ENCODE measurements around the gene KRTAP10-6. TPM values are rescaled to one million over a fixed set of nuclear protein-coding genes. Genes with fewer than 3 reads are reported as not detected.

KRTAP10-6 gene
- total and polyA plus RNA-seq, 2 experiments from 2014 or later = not detected

- H3K4me3 ChIP-seq = no peak overlapping the region
- H3K9me2 ChIP-seq (ENCODE audit: insufficient read depth) = no peaks in the 10 kb centered on the region
- in situ Hi-C loops (cut with MboI) = no loop called here
- H4K20me1 ChIP-seq (ENCODE audit: insufficient read depth) = no peaks in the 10 kb centered on the region
- H2AFZ ChIP-seq = no peak overlapping the region
- no peak overlapping the region for H3K9ac ChIP-seq
- TF ChIP-seq EZH2 (IDR thresholded peaks at IDR 0.05; ENCODE audit: insufficient read depth, poor library complexity, severe bottlenecking) (no peak), EZH2phosphoT487 (IDR thresholded peaks at IDR 0.05; ENCODE audit: insufficient read depth, low read depth) (no peak)
- no peak for DNase-seq
- H3K27me3 ChIP-seq (replicated peaks; ENCODE audit: insufficient read depth) = peaks cover 4% of the 10 kb centered on the region; the same call in 1 of the 2 replicates
- WGBS, 2 experiments (ENCODE audit: low coverage in 1 of 2, low lambda C conversion rate in 2 of 2, missing lambda C conversion rate in 2 of 2) = 11 to 16% methylated on average over 1 of the region's 1 CpG
- no peaks in the 10 kb centered on the region for H3K4me1 ChIP-seq (ENCODE audit: insufficient read depth)
- H3K36me3 ChIP-seq (ENCODE audit: low read depth) = no peaks in the 10 kb centered on the region
- H3K27ac ChIP-seq = no peak overlapping the region
- no peaks in the 10 kb centered on the region for H3K9me3 ChIP-seq (ENCODE audit: low read depth)
- H3K4me2 ChIP-seq (ENCODE audit: unreplicated experiment) = no peak overlapping the region
- H3F3A ChIP-seq (ENCODE audit: insufficient read depth) = no peaks in the 10 kb centered on the region
- no peaks in the 10 kb centered on the region for H3K79me2 ChIP-seq (ENCODE audit: insufficient read depth)
These were observed 49.6 kb downstream of the KRTAP10-6 start for GRCh38 chr21:44542716-44543115.

Other genes starting within 250 kb of the KRTAP10-6 start
- gene TRPM2, start 238.9 kb downstream of the KRTAP10-6 start, total RNA-seq (2014; rRNA removed; shearing (Covaris generic)) = 0.13 and 0.22 TPM in 2 replicates
- not detected in 2 replicates for gene TRPM2, start 238.9 kb downstream of the KRTAP10-6 start, polyA plus RNA-seq (2016; fragmentation: Nextera tagmentation; extraction: Ambion mirVana)
- 0.32 and 0.38 TPM in 2 replicates for gene LRRC3, start 137.0 kb downstream of the KRTAP10-6 start, total RNA-seq (2014; rRNA removed; shearing (Covaris generic))
- gene LRRC3, start 137.0 kb downstream of the KRTAP10-6 start, polyA plus RNA-seq (2016; fragmentation: Nextera tagmentation; extraction: Ambion mirVana) = 0.28 and 0.29 TPM in 2 replicates
- gene KRTAP10-1, start 52.3 kb downstream of the KRTAP10-6 start, total RNA-seq (2014; rRNA removed; shearing (Covaris generic)) = not detected in 2 replicates
- gene KRTAP10-1, start 52.3 kb downstream of the KRTAP10-6 start, polyA plus RNA-seq (2016; fragmentation: Nextera tagmentation; extraction: Ambion mirVana) = not detected in 2 replicates
- not detected in 2 replicates for gene KRTAP10-2, start 41.0 kb downstream of the KRTAP10-6 start, total RNA-seq (2014; rRNA removed; shearing (Covaris generic))
- not detected in 2 replicates for gene KRTAP10-2, start 41.0 kb downstream of the KRTAP10-6 start, polyA plus RNA-seq (2016; fragmentation: Nextera tagmentation; extraction: Ambion mirVana)
- gene KRTAP10-3, start 33.7 kb downstream of the KRTAP10-6 start, total RNA-seq (2014; rRNA removed; shearing (Covaris generic)) = not detected in 2 replicates
- not detected in 2 replicates for gene KRTAP10-3, start 33.7 kb downstream of the KRTAP10-6 start, polyA plus RNA-seq (2016; fragmentation: Nextera tagmentation; extraction: Ambion mirVana)
- gene KRTAP10-4, start 18.8 kb downstream of the KRTAP10-6 start, total RNA-seq (2014; rRNA removed; shearing (Covaris generic)) = not detected in 2 replicates
- gene KRTAP10-4, start 18.8 kb downstream of the KRTAP10-6 start, polyA plus RNA-seq (2016; fragmentation: Nextera tagmentation; extraction: Ambion mirVana) = not detected in 2 replicates
- not detected in 2 replicates for gene KRTAP10-5, start 11.9 kb downstream of the KRTAP10-6 start, total RNA-seq (2014; rRNA removed; shearing (Covaris generic))
- not detected in 2 replicates for gene KRTAP10-5, start 11.9 kb downstream of the KRTAP10-6 start, polyA plus RNA-seq (2016; fragmentation: Nextera tagmentation; extraction: Ambion mirVana)
- not detected in 2 replicates for gene KRTAP10-7, start 8.1 kb upstream of the KRTAP10-6 start, total RNA-seq (2014; rRNA removed; shearing (Covaris generic))
- not detected in 2 replicates for gene KRTAP10-7, start 8.1 kb upstream of the KRTAP10-6 start, polyA plus RNA-seq (2016; fragmentation: Nextera tagmentation; extraction: Ambion mirVana)
- not detected in 2 replicates for gene KRTAP10-8, start 19.6 kb upstream of the KRTAP10-6 start, total RNA-seq (2014; rRNA removed; shearing (Covaris generic))
- not detected in 2 replicates for gene KRTAP10-8, start 19.6 kb upstream of the KRTAP10-6 start, polyA plus RNA-seq (2016; fragmentation: Nextera tagmentation; extraction: Ambion mirVana)
- gene KRTAP10-9, start 34.6 kb upstream of the KRTAP10-6 start, total RNA-seq (2014; rRNA removed; shearing (Covaris generic)) = not detected in 2 replicates
- gene KRTAP10-9, start 34.6 kb upstream of the KRTAP10-6 start, polyA plus RNA-seq (2016; fragmentation: Nextera tagmentation; extraction: Ambion mirVana) = not detected in 2 replicates
- gene KRTAP10-10, start 44.9 kb upstream of the KRTAP10-6 start, total RNA-seq (2014; rRNA removed; shearing (Covaris generic)) = not detected in 2 replicates
- not detected in 2 replicates for gene KRTAP10-10, start 44.9 kb upstream of the KRTAP10-6 start, polyA plus RNA-seq (2016; fragmentation: Nextera tagmentation; extraction: Ambion mirVana)
- not detected in 2 replicates for gene KRTAP10-11, start 53.9 kb upstream of the KRTAP10-6 start, total RNA-seq (2014; rRNA removed; shearing (Covaris generic))
- not detected in 2 replicates for gene KRTAP10-11, start 53.9 kb upstream of the KRTAP10-6 start, polyA plus RNA-seq (2016; fragmentation: Nextera tagmentation; extraction: Ambion mirVana)
- not detected in 2 replicates for gene KRTAP12-4, start 62.2 kb upstream of the KRTAP10-6 start, total RNA-seq (2014; rRNA removed; shearing (Covaris generic))
- not detected in 2 replicates for gene KRTAP12-4, start 62.2 kb upstream of the KRTAP10-6 start, polyA plus RNA-seq (2016; fragmentation: Nextera tagmentation; extraction: Ambion mirVana)
- gene KRTAP12-3, start 65.4 kb upstream of the KRTAP10-6 start, total RNA-seq (2014; rRNA removed; shearing (Covaris generic)) = not detected in 2 replicates
- gene KRTAP12-3, start 65.4 kb upstream of the KRTAP10-6 start, polyA plus RNA-seq (2016; fragmentation: Nextera tagmentation; extraction: Ambion mirVana) = not detected in 2 replicates
- gene KRTAP12-2, start 74.4 kb upstream of the KRTAP10-6 start, total RNA-seq (2014; rRNA removed; shearing (Covaris generic)) = not detected in 2 replicates
- not detected in 2 replicates for gene KRTAP12-2, start 74.4 kb upstream of the KRTAP10-6 start, polyA plus RNA-seq (2016; fragmentation: Nextera tagmentation; extraction: Ambion mirVana)
- not detected in 2 replicates for gene KRTAP12-1, start 89.7 kb upstream of the KRTAP10-6 start, total RNA-seq (2014; rRNA removed; shearing (Covaris generic))
- gene KRTAP12-1, start 89.7 kb upstream of the KRTAP10-6 start, polyA plus RNA-seq (2016; fragmentation: Nextera tagmentation; extraction: Ambion mirVana) = not detected in 2 replicates
- not detected in 2 replicates for gene KRTAP10-12, start 104.7 kb upstream of the KRTAP10-6 start, total RNA-seq (2014; rRNA removed; shearing (Covaris generic))
- gene KRTAP10-12, start 104.7 kb upstream of the KRTAP10-6 start, polyA plus RNA-seq (2016; fragmentation: Nextera tagmentation; extraction: Ambion mirVana) = not detected in 2 replicates
- not detected in 2 replicates for gene TSPEAR, start 119.1 kb upstream of the KRTAP10-6 start, total RNA-seq (2014; rRNA removed; shearing (Covaris generic))
- not detected in 2 replicates for gene TSPEAR, start 119.1 kb upstream of the KRTAP10-6 start, polyA plus RNA-seq (2016; fragmentation: Nextera tagmentation; extraction: Ambion mirVana)
- gene UBE2G2, start 209.3 kb upstream of the KRTAP10-6 start, total RNA-seq (2014; rRNA removed; shearing (Covaris generic)) = 39.1 and 48.6 TPM in 2 replicates
- gene UBE2G2, start 209.3 kb upstream of the KRTAP10-6 start, polyA plus RNA-seq (2016; fragmentation: Nextera tagmentation; extraction: Ambion mirVana) = 62.3 and 64.4 TPM in 2 replicates
- 97.3 and 110 TPM in 2 replicates for gene SUMO3, start 225.6 kb upstream of the KRTAP10-6 start, total RNA-seq (2014; rRNA removed; shearing (Covaris generic))
- 178 TPM in 2 replicates for gene SUMO3, start 225.6 kb upstream of the KRTAP10-6 start, polyA plus RNA-seq (2016; fragmentation: Nextera tagmentation; extraction: Ambion mirVana)